K562 (cell line): ENCODE data around the gene CYP2D6. TPM values are rescaled to one million over a fixed set of nuclear protein-coding genes. Genes with fewer than 3 reads are reported as not detected.

Experiments used
- ATF4 ChIP-seq: fragments of 450-650 bp; formaldehyde crosslinking; IDR thresholded peaks from 2 replicates; pipeline ENCODE4 v1.4.0; 2022; ENCODE audit warnings: mild to moderate bottlenecking, moderate library complexity
- CBX3 ChIP-seq, 2 experiments: IDR thresholded peaks; 1 replicate in 1 of 2; 2 replicates in 1 of 2; pipeline ENCODE4 v1.6.1; 2012; ENCODE audit warnings: inconsistent platforms in 2 of 2, low read length in 2 of 2, borderline replicate concordance in 1 of 2, control low read depth in 1 of 2
- CCNT2 ChIP-seq: IDR thresholded peaks from 2 replicates; pipeline ENCODE4 v1.6.1; 2011; ENCODE audit warnings: borderline replicate concordance, low read depth, mild to moderate bottlenecking, moderate library complexity, mixed read lengths, low read length; ENCODE audit not compliant: insufficient read length; ENCODE audit errors: extremely low read depth
- CGGBP1 ChIP-seq: fragments of 250-450 bp; sonication (Bioruptor Pico); IDR thresholded peaks from 2 replicates; pipeline ENCODE4 v1.9.0; 2021; ENCODE audit warnings: mild to moderate bottlenecking
- CXXC5 ChIP-seq: fragments of 250-450 bp; sonication (Bioruptor Pico); IDR thresholded peaks from 2 replicates; pipeline ENCODE4 v1.8.0; 2022; ENCODE audit warnings: inconsistent platforms, mild to moderate bottlenecking, moderate library complexity
- E2F6 ChIP-seq, 2 experiments: IDR thresholded peaks; 2 replicates each; pipeline ENCODE4 v1.6.1; 2011; ENCODE audit warnings: borderline replicate concordance in 1 of 2, control low read depth in 1 of 2, low read depth in 1 of 2, low read length in 1 of 2, mild to moderate bottlenecking in 1 of 2, mixed read lengths in 1 of 2, moderate library complexity in 1 of 2; ENCODE audit not compliant: insufficient read depth in 1 of 2, insufficient read length in 1 of 2, poor library complexity in 1 of 2, severe bottlenecking in 1 of 2; ENCODE audit errors: extremely low read depth in 1 of 2
- ETS2 ChIP-seq: IDR thresholded peaks from 2 replicates; pipeline ENCODE4 v1.6.1; 2016; ENCODE audit warnings: borderline replicate concordance, missing genetic modification characterization, mild to moderate bottlenecking, moderate library complexity, missing compliant biosample characterization; ENCODE audit not compliant: poor library complexity, severe bottlenecking
- ILK ChIP-seq: fragments of 450-650 bp; IDR thresholded peaks from 2 replicates; pipeline ENCODE4 v1.6.1; 2016; ENCODE audit warnings: missing genetic modification characterization, low read depth, mild to moderate bottlenecking, missing compliant biosample characterization, moderate library complexity, borderline replicate concordance
- MITF ChIP-seq: IDR thresholded peaks from 2 replicates; pipeline ENCODE4 v1.6.1; 2014; ENCODE audit warnings: antibody characterized with exemption
- NFRKB ChIP-seq: fragments of 450-650 bp; IDR thresholded peaks from 2 replicates; pipeline ENCODE4 v1.6.1; 2016; ENCODE audit warnings: low read depth
- POLR2A ChIP-seq: fragments of 450-650 bp; conservative IDR thresholded peaks from 2 replicates; pipeline ENCODE4 v1.6.1; 2016
- POLR2B ChIP-seq: fragments of 450-650 bp; IDR thresholded peaks from 2 replicates; pipeline ENCODE4 v1.6.1; 2018; ENCODE audit warnings: low read depth; ENCODE audit not compliant: partially characterized antibody
- SMAD1 ChIP-seq: fragments of 150-350 bp; IDR thresholded peaks from 2 replicates; pipeline ENCODE4 v1.6.1; 2014; ENCODE audit warnings: low read length, low read depth; ENCODE audit not compliant: partially characterized antibody
- ZBTB12 ChIP-seq: fragments of 250-450 bp; sonication (Bioruptor Pico); IDR thresholded peaks from 2 replicates; pipeline ENCODE4 v1.4.0; 2020
- ZBTB2 ChIP-seq: fragments of 450-650 bp; IDR thresholded peaks from 2 replicates; pipeline ENCODE4 v1.6.1; 2016; ENCODE audit warnings: antibody characterized with exemption
- ZNF395 ChIP-seq: fragments of 200-800 bp; sonication (Bioruptor generic); IDR thresholded peaks from 2 replicates; pipeline ENCODE4 v1.6.1; 2017; ENCODE audit warnings: missing genetic modification characterization, missing compliant biosample characterization
- polyA plus RNA-seq, 8 experiments: library from polyadenylated mRNA; depleted of rRNA in 4 of 8; stranded (reverse) in 5 of 8; unstranded in 3 of 8; fragments of >200 nt; fragmentation: Nextera tagmentation in 2 of 8; fragmentation: Illumina TruSeq in 1 of 8; extraction: Ambion mirVana in 2 of 8; extraction: Trizol in 1 of 8; gene quantifications; 2 replicates each; pipeline versions ENCODE4 v1.2.1 to v1.2.3, GENCODE V29; 2011 to 2014; ENCODE audit warnings: inconsistent platforms in 1 of 8, missing spikeins in 1 of 8
- total RNA-seq, 7 experiments: library from RNA; depleted of rRNA in 6 of 7; stranded (reverse); fragments of >200 nt in 6 of 7; fragmentation: Illumina TruSeq in 2 of 7; extraction: Trizol in 2 of 7; gene quantifications; 2 replicates each; pipeline versions ENCODE4 v1.2.1 to v1.2.3, GENCODE V29; 2011 to 2021; ENCODE audit warnings: low replicate concordance in 1 of 7

The CYP2D6 gene
- total and polyA plus RNA-seq, 9 of the 15 experiments (the other 6 are each of a cell fraction or from before 2014, with no cell fraction given) = 0.04 to 0.20 (median 0.09) TPM; not detected in 5

- TF ChIP-seq POLR2A = peak; percentile 89
- peak; percentile 36; the same call in 1 of the 2 replicates for TF ChIP-seq ZBTB12 (CRISPR knock-in tag)
- TF ChIP-seq CXXC5 (CRISPR knock-in tag) = peak; percentile 83
- peak; percentile 65 for TF ChIP-seq POLR2B
- no peak for TF ChIP-seq CGGBP1 (CRISPR knock-in tag)
- TF ChIP-seq CBX3 (IDR thresholded peaks at IDR 0.05; ENCODE audit: borderline replicate concordance in 1 of 2, low read length in 2 of 2) = peak in 1 of 2 experiments; percentile 18; a peak in 1 of 3 replicates
- TF ChIP-seq ILK (tag) = no peak
- 0 out of 2 replicates have a peak, but pooled peaks have one; percentile 52 for TF ChIP-seq ATF4
- no peak for TF ChIP-seq ETS2 (tag)
- 0 out of 2 replicates have a peak, but pooled peaks have one; percentile 21 for TF ChIP-seq ZBTB2
- TF ChIP-seq NFRKB = peak; percentile 91
- TF ChIP-seq SMAD1 = peak; percentile 20
- TF ChIP-seq MITF = peak; percentile 22; the same call in 1 of the 2 replicates
- peak; percentile 82 for TF ChIP-seq CCNT2
- peak; percentile 78 to 82 for TF ChIP-seq E2F6 (IDR thresholded peaks at IDR 0.05; ENCODE audit: borderline replicate concordance in 1 of 2, extremely low read depth in 1 of 2, insufficient read depth in 1 of 2, insufficient read length in 1 of 2, low read depth in 1 of 2, low read length in 1 of 2, poor library complexity in 1 of 2, severe bottlenecking in 1 of 2)
- peak; percentile 96 for TF ChIP-seq ZNF395 (CRISPR knock-in tag)
Measured at GRCh38 chr22:42079319-42080251, 51.0 kb downstream of the CYP2D6 start, which contains the start of gene SMDT1 (continued).
